HG02610 (cell line): ENCODE data around the gene DNAI1.

Experiments used
- ATAC-seq: cut with Tn5 transposase; IDR thresholded peaks from one replicate; pipeline ENCODE4 v1.9.1; 2021; ENCODE audit warnings: mild to moderate bottlenecking, moderate library complexity; ENCODE audit not compliant: unreplicated experiment

DNAI1 gene

GRCh38 chr9:34490360-34490759 lies 31.8 kb downstream of the DNAI1 start:
- no peak for ATAC-seq

GRCh38 chr9:34490760-34491159 lies 32.2 kb downstream of the DNAI1 start:
- no peak for ATAC-seq

- ATAC-seq: no peak
Measured at GRCh38 chr9:34491596-34491995, 33.0 kb downstream of the DNAI1 start.

- ATAC-seq: no peak
Measured at GRCh38 chr9:34492051-34492450, 33.4 kb downstream of the DNAI1 start.

- no peak for ATAC-seq
Measured at GRCh38 chr9:34493972-34494535, 35.4 kb downstream of the DNAI1 start.

- no peak for ATAC-seq
Measured at GRCh38 chr9:34496149-34496712, 37.6 kb downstream of the DNAI1 start.

GRCh38 chr9:34498553-34498952 lies 39.9 kb downstream of the DNAI1 start:
- ATAC-seq: no peak

GRCh38 chr9:34499076-34499475 lies 40.5 kb downstream of the DNAI1 start:
- ATAC-seq: no peak

GRCh38 chr9:34500623-34501267 lies 42.1 kb downstream of the DNAI1 start:
- ATAC-seq: peak; percentile 68

- no peak for ATAC-seq
Measured at GRCh38 chr9:34501372-34501771, 42.8 kb downstream of the DNAI1 start.

GRCh38 chr9:34501889-34502425 lies 43.4 kb downstream of the DNAI1 start:
- no peak for ATAC-seq

GRCh38 chr9:34502471-34502870 lies 43.9 kb downstream of the DNAI1 start:
- no peak for ATAC-seq

- ATAC-seq: no peak
Measured at GRCh38 chr9:34502891-34503290, 44.3 kb downstream of the DNAI1 start.

- no peak for ATAC-seq
Measured at GRCh38 chr9:34503406-34503805, 44.8 kb downstream of the DNAI1 start.

GRCh38 chr9:34505370-34506120 lies 46.9 kb downstream of the DNAI1 start:
- no peak for ATAC-seq

GRCh38 chr9:34506623-34507022 lies 48.0 kb downstream of the DNAI1 start:
- no peak for ATAC-seq

GRCh38 chr9:34507556-34507955 lies 49.0 kb downstream of the DNAI1 start:
- no peak for ATAC-seq

- no peak for ATAC-seq
Measured at GRCh38 chr9:34507966-34508365, 49.4 kb downstream of the DNAI1 start.

GRCh38 chr9:34508463-34508862 lies 49.9 kb downstream of the DNAI1 start:
- ATAC-seq: no peak

- ATAC-seq: no peak
Measured at GRCh38 chr9:34508951-34509350, 50.3 kb downstream of the DNAI1 start.
